ENCODE measurements around the gene DHRS4L2.

The DHRS4L2 gene

DNA sequence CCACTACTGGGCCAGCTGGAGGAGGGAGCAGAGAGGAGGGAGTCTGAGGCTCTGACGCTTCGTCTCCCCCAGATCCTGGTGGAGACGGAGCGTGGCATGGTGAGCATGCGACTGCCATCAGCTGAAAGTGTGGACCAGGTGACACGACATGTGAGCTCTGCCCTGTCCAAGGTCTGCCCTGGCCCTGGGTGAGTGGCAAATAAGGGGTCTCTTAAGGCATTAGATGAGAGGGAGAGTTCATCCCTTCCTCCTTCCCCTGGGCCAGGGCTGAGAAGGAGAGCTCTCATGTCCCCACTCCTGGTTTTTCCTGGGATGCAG is 65.6 kb downstream of the DHRS4L2 start:
- no peak for DNase-seq (ENCODE audit: low read depth)

DNA sequence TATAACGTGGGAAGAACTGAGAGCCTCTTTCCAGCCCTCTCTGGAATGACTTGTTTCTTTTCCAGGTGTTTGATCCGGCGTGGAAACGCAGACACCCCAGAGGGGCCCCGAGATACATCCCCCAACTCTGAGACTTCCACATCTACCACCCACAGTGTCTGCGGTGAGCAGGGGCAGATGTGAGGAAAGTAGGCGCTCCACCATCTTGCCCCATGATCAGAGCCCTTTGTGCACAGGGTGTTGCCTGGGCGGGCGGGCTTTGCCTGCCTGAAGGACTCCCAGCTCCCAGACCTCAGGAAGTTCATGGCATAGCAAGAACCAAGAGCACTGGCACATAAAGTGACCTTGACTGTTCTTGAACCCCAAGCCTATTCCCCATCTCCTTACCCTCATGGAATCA is 65.9 kb downstream of the DHRS4L2 start:
- no peak for DNase-seq (ENCODE audit: low read depth)
